Measurements from ENCODE around the gene ELMOD3. TPM values are rescaled to one million over a fixed set of nuclear protein-coding genes. Genes with fewer than 3 reads are reported as not detected.
A peak's percentile ranks its signal among the peaks of the same experiment; 100 is the strongest.
"Not testable (repeated sequence)": the region's sequence is repeated elsewhere in the genome, so short reads cannot be mapped to it uniquely, and the experiment has no call there.

Gene ELMOD3
- total and polyA plus RNA-seq, 4 donors = 9.5 to 38.3 (median 21.8) TPM

DNA sequence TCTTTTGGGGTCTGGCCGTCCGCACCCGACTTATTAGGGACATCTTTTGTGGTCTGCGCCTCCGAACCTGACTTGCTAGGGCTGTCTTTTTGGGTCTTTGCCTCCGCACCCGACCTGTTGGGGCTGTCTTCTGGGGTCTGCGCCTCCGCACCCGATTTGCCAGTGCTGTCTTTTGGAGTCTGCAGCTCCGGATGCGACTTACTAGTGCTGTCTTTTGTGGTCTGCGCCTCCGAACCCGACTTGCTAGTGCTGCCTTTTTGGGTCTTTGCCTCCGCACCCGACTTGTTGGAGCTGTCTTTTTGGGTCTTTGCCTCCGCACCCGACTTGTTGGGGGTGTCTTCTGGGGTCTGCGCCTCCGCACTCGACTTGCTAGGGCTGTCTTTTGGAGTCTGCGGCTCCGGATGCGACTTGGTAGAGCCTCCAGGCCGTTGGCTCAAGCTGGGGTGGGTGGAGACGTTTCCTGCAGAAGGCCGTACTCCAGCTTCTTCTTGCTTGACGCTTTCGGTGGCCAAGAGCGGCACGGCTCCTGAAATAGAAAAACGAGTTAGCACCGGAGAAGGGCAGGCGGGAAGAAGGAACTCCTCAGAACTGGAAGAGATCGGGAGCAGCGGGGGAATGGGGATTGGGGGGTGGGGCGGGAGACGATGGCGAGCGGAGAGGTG is 27.3 kb upstream of the ELMOD3 start:
- no peaks in the 10 kb centered on the region for H3K27me3 ChIP-seq (ENCODE audit: control insufficient read depth in 1 of 2, insufficient read depth in 2 of 2, low read length in 1 of 2)
- ATAC-seq (ENCODE audit: low FRiP score) = peak; percentile 66
- peaks cover 0 to 2% of the 10 kb centered on the region in 2 donors for H3K4me1 ChIP-seq (ENCODE audit: control insufficient read depth in 1 of 2, insufficient read depth in 2 of 2, low read length in 2 of 2)
- H3K9me3 ChIP-seq (ENCODE audit: control insufficient read depth, low read length) = no peaks in the 10 kb centered on the region
- peak; percentile 79 to 85 for DNase-seq
- 2 to 3% methylated on average over 41 of the region's 41 CpGs for WGBS, 2 donors
- peak overlapping the region; percentile 63 to 80 for H3K4me3 ChIP-seq (ENCODE audit: low read length in 2 of 2)
- intact Hi-C loops (cut with DNase I) = no loop called here
- peak overlapping the region in 1 of 2 donors; percentile 58 for H3K27ac ChIP-seq (ENCODE audit: low read depth in 1 of 2, low read length in 2 of 2)
- peaks cover 0 to 8% of the 10 kb centered on the region in 2 donors for H3K36me3 ChIP-seq (ENCODE audit: control insufficient read depth in 1 of 2, insufficient read depth in 2 of 2, low read length in 1 of 2)

DNA sequence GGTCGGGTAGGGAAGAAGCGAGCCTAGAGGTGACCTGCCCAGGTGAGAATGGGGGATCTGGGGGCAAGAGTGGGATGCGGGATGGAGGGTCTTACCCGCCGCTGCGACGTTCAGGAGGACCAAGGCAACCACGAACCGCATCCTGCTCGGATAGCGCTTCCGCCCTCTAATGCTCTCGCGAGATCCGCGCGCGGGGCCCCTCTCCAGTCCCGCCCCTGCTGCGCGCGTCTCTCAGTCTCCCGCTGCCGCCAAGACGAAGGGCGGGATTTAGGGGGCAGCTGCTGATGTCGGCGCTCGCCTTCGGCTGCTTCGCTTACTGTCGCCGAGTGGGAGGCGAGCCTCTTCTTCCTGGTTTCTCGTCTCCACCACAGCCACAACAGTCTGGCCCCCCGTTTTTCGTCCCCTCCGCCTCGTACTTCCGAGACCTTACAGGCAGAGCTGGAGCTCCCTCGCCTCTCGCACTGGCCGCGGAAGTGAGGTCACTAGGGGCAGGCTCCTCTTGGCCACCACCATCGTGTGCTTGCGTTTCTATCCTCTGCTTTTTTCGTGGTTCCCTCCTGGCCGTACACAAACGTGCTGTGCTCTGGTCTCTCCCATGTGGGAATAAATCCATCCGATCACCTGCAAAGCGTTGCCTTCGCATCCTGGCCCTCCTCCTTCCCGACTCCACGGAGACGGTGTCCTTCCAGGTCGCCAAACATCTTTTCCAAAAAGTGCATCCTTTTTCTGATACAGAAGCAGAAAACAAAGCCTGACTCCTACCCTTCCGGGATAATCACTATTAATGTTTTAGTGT is 26.5 kb upstream of the ELMOD3 start, which contains the start of gene TGOLN2:
TGOLN2 (minus strand) TSS at position 168 of the 796 bp plus-strand sequence; CDS start at position 141, 27 bp downstream.
- peak; percentile 96 to 98 for DNase-seq
- Histone ChIP-seq H3K27me3 (ENCODE audit: control insufficient read depth in 1 of 2, insufficient read depth in 2 of 2, low read length in 1 of 2) (no peaks in the 10 kb centered on the region), H3K4me1 (ENCODE audit: control insufficient read depth in 1 of 2, insufficient read depth in 2 of 2, low read length in 2 of 2) (peaks cover 0 to 2% of the 10 kb centered on the region in 2 donors), H3K36me3 (ENCODE audit: control insufficient read depth in 1 of 2, insufficient read depth in 2 of 2, low read length in 1 of 2) (peaks cover 0 to 8% of the 10 kb centered on the region in 2 donors), H3K9me3 (ENCODE audit: control insufficient read depth, low read length) (no peaks in the 10 kb centered on the region), H3K27ac (ENCODE audit: low read depth in 1 of 2, low read length in 2 of 2) (peak within 1 kb of the TSS in 1 of 2 donors; percentile 91), H3K4me3 (ENCODE audit: low read length in 2 of 2) (peak within 1 kb of the TSS; percentile 67 to 80)
- intact Hi-C loops (cut with DNase I) = loop anchor here in 1 of 2 donors (2.0 kb wide), 1 partner anchor 27 kb away; the partner anchor contains the start of genes ELMOD3 and RETSAT
- WGBS, 2 donors = 0% methylated on average over 47 to 57 of the region's 57 CpGs
- peak; percentile 99 for ATAC-seq (ENCODE audit: low FRiP score)

DNA sequence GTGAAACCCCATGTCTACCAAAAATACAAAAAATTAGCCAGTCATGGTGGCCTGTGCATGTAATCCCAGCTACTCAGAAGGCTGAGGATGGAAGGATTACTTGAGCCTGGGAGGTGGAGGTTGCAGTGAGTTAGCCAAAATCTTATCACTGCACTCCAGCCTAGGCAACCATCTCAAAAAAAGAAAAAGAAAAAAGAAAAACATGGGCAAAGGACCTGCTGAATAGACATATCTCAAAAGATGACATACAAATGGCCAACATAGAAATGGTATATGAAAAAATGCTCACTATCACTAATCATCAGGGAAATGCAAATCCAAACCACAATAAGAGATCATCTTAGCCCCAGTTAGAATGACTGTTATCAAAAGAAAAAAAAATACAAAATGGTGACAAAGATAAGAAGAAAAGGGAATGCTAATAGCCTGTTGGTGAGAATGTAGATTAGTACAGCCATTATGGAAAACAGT is 25.4 kb upstream of the ELMOD3 start:
- no peak overlapping the region for H3K27ac ChIP-seq (ENCODE audit: low read depth in 1 of 2, low read length in 2 of 2)
- no peaks in the 10 kb centered on the region for H3K9me3 ChIP-seq (ENCODE audit: control insufficient read depth, low read length)
- DNase-seq = no peak
- no peak overlapping the region for H3K4me3 ChIP-seq (ENCODE audit: low read length in 2 of 2)
- no peaks in the 10 kb centered on the region for H3K4me1 ChIP-seq (ENCODE audit: control insufficient read depth in 1 of 2, insufficient read depth in 2 of 2, low read length in 2 of 2)
- no peaks in the 10 kb centered on the region for H3K27me3 ChIP-seq (ENCODE audit: control insufficient read depth in 1 of 2, insufficient read depth in 2 of 2, low read length in 1 of 2)
- intact Hi-C loops (cut with DNase I) = loop anchor here in 1 of 2 donors (2.0 kb wide), 1 partner anchor 26 kb away; the partner anchor contains the start of genes ELMOD3 and RETSAT
- peaks cover 0 to 4% of the 10 kb centered on the region in 2 donors for H3K36me3 ChIP-seq (ENCODE audit: control insufficient read depth in 1 of 2, insufficient read depth in 2 of 2, low read length in 1 of 2)
- ATAC-seq (ENCODE audit: low FRiP score) = no peak

DNA sequence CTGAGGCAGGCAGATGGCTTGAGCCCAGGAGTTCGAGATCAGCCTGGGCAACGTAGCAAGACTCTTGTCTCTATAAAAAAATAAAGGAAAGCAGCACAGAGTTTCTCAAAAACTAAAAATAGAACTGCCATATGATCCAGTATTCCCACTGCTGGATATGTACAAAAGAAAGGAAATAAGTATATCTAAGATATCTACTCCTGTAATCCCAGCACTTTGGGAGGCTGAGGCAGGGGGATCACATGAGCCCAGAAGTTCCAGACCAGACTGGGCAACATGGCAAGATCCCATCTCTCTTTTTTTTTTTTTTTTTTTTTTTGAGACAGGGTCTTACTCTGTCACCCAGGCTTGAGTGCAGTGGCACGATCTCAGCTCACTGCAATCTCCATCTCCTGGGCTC is 24.9 kb upstream of the ELMOD3 start:
- not testable (repeated sequence) for H3K4me3 ChIP-seq (ENCODE audit: low read length in 2 of 2); ATAC-seq (ENCODE audit: low FRiP score)
- 34 to 35% methylated on average over 3 of the region's 3 CpGs for WGBS, 2 donors

DNA sequence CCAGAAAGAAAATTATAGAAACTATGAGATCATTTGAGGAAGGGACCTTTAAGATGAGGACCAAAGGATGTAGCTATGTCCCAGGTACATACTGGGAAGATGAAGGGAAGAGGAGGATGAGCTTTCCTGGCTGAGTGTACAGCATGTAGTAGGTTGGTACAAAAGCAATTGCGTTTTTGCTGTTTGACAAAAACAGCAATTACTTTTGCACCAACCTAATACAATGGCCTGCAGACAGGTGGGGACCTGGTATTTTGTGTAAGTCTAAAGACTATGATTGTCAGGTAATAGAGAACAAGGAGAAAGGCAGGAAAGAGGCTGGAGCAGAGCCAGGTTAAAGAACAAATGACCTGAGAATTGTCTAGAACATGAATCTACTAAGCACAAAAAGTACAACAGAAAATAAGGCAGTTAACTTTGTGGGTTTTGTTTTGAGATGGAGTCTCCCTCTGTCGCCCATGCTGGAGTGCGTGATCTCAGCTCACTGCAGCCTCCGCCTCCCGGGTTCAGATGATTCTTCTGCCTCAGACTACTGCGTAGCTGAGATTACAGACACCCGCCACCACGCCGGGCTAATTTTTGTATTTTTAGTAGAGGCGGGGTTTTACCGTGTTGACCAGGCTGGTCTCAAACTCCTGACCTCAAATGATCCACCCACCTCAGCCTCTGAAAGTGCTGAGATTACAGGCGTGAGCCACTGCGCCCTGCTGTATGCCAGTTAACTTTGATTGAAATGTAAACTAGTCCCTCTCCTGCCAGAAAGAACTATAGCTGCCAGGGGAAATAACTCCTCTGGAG is 23.5 kb upstream of the ELMOD3 start:
- DNase-seq (no peak), ATAC-seq (ENCODE audit: low FRiP score) (no peak)
- Histone ChIP-seq H3K27me3 (ENCODE audit: control insufficient read depth in 1 of 2, insufficient read depth in 2 of 2, low read length in 1 of 2) (no peaks in the 10 kb centered on the region), H3K9me3 (ENCODE audit: control insufficient read depth, low read length) (no peaks in the 10 kb centered on the region), H3K4me3 (ENCODE audit: low read length in 2 of 2) (no peak overlapping the region), H3K4me1 (ENCODE audit: control insufficient read depth in 1 of 2, insufficient read depth in 2 of 2, low read length in 2 of 2) (no peaks in the 10 kb centered on the region), H3K36me3 (ENCODE audit: control insufficient read depth in 1 of 2, insufficient read depth in 2 of 2, low read length in 1 of 2) (no peaks in the 10 kb centered on the region), H3K27ac (ENCODE audit: low read depth in 1 of 2, low read length in 2 of 2) (no peak overlapping the region)
- 72 to 74% methylated on average over 13 of the region's 13 CpGs for WGBS, 2 donors
- intact Hi-C loops (cut with DNase I) = no loop called here

More for the DNA sequence above, 24.9 kb upstream of the ELMOD3 start:
- not testable (repeated sequence) for DNase-seq; H3K4me1 ChIP-seq (ENCODE audit: control insufficient read depth in 1 of 2, insufficient read depth in 2 of 2, low read length in 2 of 2); H3K36me3 ChIP-seq (ENCODE audit: control insufficient read depth in 1 of 2, insufficient read depth in 2 of 2, low read length in 1 of 2); H3K27ac ChIP-seq (ENCODE audit: low read depth in 1 of 2, low read length in 2 of 2); H3K27me3 ChIP-seq (ENCODE audit: control insufficient read depth in 1 of 2, insufficient read depth in 2 of 2, low read length in 1 of 2); H3K9me3 ChIP-seq (ENCODE audit: control insufficient read depth, low read length)
- intact Hi-C loops (cut with DNase I) = loop anchor here in 1 of 2 donors (2.0 kb wide), 1 partner anchor 25 kb away; the partner anchor contains the start of genes ELMOD3 and RETSAT

DNA sequence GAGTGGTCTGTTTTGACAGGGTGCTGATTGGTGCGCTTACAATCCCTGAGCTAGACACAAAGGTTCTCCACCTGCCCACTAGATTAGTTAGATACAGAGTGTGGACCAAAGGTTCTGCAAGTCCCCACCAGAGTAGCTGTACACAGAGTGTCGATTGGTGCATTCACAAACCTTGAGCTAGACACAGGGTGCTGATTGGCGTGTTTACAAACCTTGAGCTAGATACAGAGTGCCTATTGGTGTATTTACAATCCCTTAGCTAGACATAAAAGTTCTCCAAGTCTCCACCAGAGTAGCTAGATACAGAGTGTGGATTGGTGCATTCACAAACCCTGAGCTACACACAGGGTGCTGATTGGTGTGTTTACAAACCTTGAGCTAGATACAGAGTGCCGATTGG is 20.7 kb upstream of the ELMOD3 start:
- H3K4me1 ChIP-seq (ENCODE audit: control insufficient read depth in 1 of 2, insufficient read depth in 2 of 2, low read length in 2 of 2); H3K27ac ChIP-seq (ENCODE audit: low read depth in 1 of 2, low read length in 2 of 2); H3K36me3 ChIP-seq (ENCODE audit: control insufficient read depth in 1 of 2, insufficient read depth in 2 of 2, low read length in 1 of 2); intact Hi-C loops (cut with DNase I); H3K9me3 ChIP-seq (ENCODE audit: control insufficient read depth, low read length); DNase-seq; H3K4me3 ChIP-seq (ENCODE audit: low read length in 2 of 2); H3K27me3 ChIP-seq (ENCODE audit: control insufficient read depth in 1 of 2, insufficient read depth in 2 of 2, low read length in 1 of 2); ATAC-seq (ENCODE audit: low FRiP score): not testable (repeated sequence)
- WGBS, 2 donors = 94 to 99% methylated on average over 3 to 4 of the region's 4 CpGs

DNA sequence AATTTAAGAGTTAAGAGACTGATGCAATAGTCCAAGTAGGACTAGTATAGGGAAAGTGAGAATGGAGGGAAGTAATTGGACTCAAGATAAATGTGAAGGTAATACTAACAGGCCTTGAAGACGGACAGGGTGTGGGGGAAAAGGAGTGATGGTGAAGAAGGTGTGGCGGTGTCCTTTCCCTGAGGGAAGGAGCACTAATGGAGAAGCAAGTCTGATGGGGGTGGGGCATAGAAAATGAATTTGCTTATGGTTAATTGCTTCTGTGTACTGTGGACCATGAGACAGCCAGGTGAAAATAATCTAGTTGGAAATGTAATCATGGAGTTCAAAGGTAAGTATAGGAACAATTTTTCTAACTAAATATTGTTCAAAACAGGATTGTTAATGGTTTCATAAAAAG is 19.6 kb upstream of the ELMOD3 start:
- WGBS, 2 donors = 50 to 70% methylated on average over 2 of the region's 2 CpGs
- ATAC-seq (ENCODE audit: low FRiP score) (no peak), DNase-seq (no peak)
- Histone ChIP-seq H3K27me3 (ENCODE audit: control insufficient read depth in 1 of 2, insufficient read depth in 2 of 2, low read length in 1 of 2) (no peaks in the 10 kb centered on the region), H3K27ac (ENCODE audit: low read depth in 1 of 2, low read length in 2 of 2) (no peak overlapping the region), H3K4me1 (ENCODE audit: control insufficient read depth in 1 of 2, insufficient read depth in 2 of 2, low read length in 2 of 2) (no peaks in the 10 kb centered on the region), H3K36me3 (ENCODE audit: control insufficient read depth in 1 of 2, insufficient read depth in 2 of 2, low read length in 1 of 2) (no peaks in the 10 kb centered on the region), H3K9me3 (ENCODE audit: control insufficient read depth, low read length) (no peaks in the 10 kb centered on the region), H3K4me3 (ENCODE audit: low read length in 2 of 2) (no peak overlapping the region)
- intact Hi-C loops (cut with DNase I) = no loop called here
